Measurements from ENCODE around the gene ARHGAP10.
"Not testable (repeated sequence)": the region's sequence is repeated elsewhere in the genome, so short reads cannot be mapped to it uniquely, and the experiment has no call there.

The ARHGAP10 gene

DNA sequence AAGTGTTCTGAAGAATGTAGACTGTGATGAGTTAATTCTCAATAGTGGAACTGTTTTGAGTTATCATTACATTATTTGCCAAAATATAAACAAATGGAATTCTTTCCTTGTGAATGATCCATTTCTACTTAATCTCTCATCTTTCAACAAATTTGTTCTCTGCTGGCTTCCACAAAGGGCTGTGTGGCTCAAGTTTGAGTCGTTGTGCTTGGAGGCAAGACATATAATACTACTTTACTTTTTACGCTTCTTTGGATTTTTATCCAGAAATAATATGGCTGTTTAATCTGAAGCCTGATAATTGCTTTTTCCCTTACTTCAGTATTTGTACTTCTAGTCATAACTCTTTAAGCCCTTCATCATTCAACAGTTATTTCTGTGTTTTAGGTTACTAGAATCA lies 169.5 kb downstream of the ARHGAP10 start:
- peaks cover 0 to 38% (median 3%) of the 10 kb centered on the region in 4 donors for H3K4me1 ChIP-seq
- intact Hi-C loops (cut with DNase I; ENCODE audit: low total_unique reads), result no loop called here
- H3K27ac ChIP-seq, result no peak overlapping the region
- no peaks in the 10 kb centered on the region for H3K27me3 ChIP-seq
- DNase-seq, result no peak
- TF ChIP-seq, protein P1, sequence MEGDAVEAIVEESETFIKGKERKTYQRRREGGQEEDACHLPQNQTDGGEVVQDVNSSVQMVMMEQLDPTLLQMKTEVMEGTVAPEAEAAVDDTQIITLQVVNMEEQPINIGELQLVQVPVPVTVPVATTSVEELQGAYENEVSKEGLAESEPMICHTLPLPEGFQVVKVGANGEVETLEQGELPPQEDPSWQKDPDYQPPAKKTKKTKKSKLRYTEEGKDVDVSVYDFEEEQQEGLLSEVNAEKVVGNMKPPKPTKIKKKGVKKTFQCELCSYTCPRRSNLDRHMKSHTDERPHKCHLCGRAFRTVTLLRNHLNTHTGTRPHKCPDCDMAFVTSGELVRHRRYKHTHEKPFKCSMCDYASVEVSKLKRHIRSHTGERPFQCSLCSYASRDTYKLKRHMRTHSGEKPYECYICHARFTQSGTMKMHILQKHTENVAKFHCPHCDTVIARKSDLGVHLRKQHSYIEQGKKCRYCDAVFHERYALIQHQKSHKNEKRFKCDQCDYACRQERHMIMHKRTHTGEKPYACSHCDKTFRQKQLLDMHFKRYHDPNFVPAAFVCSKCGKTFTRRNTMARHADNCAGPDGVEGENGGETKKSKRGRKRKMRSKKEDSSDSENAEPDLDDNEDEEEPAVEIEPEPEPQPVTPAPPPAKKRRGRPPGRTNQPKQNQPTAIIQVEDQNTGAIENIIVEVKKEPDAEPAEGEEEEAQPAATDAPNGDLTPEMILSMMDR (IDR thresholded peaks at IDR 0.05), result no peak
- peaks cover 24 to 28% (median 24%) of the 10 kb centered on the region in 3 donors for H3K36me3 ChIP-seq
- H3K9me3 ChIP-seq, result no peaks in the 10 kb centered on the region
- H3K4me3 ChIP-seq, result no peak overlapping the region

DNA sequence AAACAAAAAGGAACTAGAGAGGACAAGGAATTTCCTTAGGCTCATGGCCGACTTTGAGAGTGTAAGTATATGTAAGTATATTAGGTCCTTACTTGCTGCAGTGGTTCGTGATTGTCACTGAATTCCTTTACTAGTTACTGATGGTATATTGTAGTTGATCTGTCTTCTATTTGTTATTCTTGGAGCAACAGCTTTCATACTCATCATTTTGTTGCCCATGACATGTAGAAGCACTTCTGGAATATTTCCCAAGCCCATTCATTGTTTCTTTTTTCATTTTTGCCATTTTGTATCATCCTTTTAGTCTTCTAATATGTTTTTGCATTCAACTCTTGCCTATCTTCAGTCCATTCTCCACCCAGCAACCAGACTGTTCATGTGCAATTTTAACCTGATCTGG lies 170.0 kb downstream of the ARHGAP10 start:
- intact Hi-C loops (cut with DNase I; ENCODE audit: low total_unique reads), result no loop called here
- H3K4me1 ChIP-seq, result peaks cover 0 to 38% (median 3%) of the 10 kb centered on the region in 4 donors
- H3K27ac ChIP-seq, result no peak overlapping the region
- no peaks in the 10 kb centered on the region for H3K9me3 ChIP-seq
- H3K27me3 ChIP-seq, result no peaks in the 10 kb centered on the region
- no peak overlapping the region for H3K4me3 ChIP-seq
- TF ChIP-seq, protein P1 (IDR thresholded peaks at IDR 0.05), result no peak
- no peak for DNase-seq
- peaks cover 27 to 29% (median 29%) of the 10 kb centered on the region in 3 donors for H3K36me3 ChIP-seq

DNA sequence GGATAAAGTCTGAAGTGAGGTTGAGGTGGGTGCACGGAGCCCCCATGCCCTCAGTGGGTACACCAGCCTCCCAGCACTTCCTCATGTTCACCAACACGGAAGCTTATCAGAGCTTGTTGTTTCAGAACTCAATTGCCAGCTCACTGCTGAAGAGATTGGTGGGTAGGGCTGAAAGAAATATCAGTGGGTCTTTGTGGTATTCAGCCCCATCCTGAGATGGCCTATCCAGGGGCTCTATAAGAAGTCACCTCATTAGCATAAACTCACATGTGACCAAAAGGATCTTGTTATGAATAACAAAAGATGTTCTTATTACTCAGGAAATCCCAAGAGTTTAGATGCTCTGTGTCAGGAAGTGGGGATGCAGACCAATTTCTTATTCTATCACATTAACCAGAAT lies 177.3 kb downstream of the ARHGAP10 start:
- H3K9me3 ChIP-seq, result no peaks in the 10 kb centered on the region
- intact Hi-C loops (cut with DNase I; ENCODE audit: low total_unique reads), result no loop called here
- H3K27ac ChIP-seq, result no peak overlapping the region
- TF ChIP-seq, protein P1 (IDR thresholded peaks at IDR 0.05), result no peak
- H3K36me3 ChIP-seq, result peaks cover 51 to 55% (median 52%) of the 10 kb centered on the region in 3 donors
- no peaks in the 10 kb centered on the region for H3K27me3 ChIP-seq
- H3K4me3 ChIP-seq, result no peak overlapping the region
- no peak for DNase-seq
- H3K4me1 ChIP-seq, result no peaks in the 10 kb centered on the region

DNA sequence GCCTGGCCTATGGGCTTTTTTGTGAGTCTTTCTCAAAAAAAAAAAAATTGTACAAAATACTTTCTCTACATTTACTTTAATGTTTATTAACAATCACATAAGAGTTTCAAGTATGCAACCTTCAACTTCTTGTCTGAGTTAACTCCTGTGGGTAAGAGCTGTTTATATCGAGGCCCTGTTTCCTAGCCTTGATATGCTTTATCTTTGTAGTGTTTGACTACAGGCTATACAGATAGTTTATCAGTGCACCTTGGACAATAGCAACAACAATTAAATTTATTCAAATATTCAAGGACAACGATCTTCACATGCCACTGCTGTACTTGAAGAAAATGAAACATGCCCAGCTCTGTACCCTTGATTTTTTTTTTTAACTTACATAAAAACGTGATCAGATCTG lies 178.4 kb downstream of the ARHGAP10 start:
- no peaks in the 10 kb centered on the region for H3K9me3 ChIP-seq
- TF ChIP-seq, protein P1 (IDR thresholded peaks at IDR 0.05), result no peak
- peaks cover 55 to 59% (median 59%) of the 10 kb centered on the region in 3 donors for H3K36me3 ChIP-seq
- no peaks in the 10 kb centered on the region for H3K27me3 ChIP-seq
- DNase-seq, result no peak
- H3K4me1 ChIP-seq, result peaks cover 0 to 5% (median 0%) of the 10 kb centered on the region in 4 donors
- H3K27ac ChIP-seq, result no peak overlapping the region
- intact Hi-C loops (cut with DNase I; ENCODE audit: low total_unique reads), result no loop called here
- H3K4me3 ChIP-seq, result no peak overlapping the region

DNA sequence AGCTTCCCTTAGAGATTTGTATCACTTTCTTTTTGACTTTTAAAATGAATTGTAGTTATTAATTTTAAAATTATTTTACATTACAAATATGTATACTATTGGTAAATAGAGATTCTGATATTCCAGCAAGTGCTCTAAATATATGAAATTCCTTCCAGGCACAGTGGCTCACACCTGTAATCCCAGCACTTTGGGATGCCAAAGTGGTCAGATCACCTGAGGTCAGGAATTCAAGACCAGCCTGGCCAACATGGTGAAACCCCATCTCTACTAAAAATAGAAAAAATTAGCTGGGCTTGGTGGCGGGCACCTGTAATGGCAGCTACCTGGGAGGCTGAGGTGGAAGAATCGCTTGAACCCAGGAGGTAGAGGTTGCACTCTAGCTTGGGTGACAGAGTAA lies 180.2 kb downstream of the ARHGAP10 start:
- H3K27ac ChIP-seq; H3K27me3 ChIP-seq; H3K4me3 ChIP-seq; H3K9me3 ChIP-seq; intact Hi-C loops (cut with DNase I; ENCODE audit: low total_unique reads); DNase-seq: not testable (repeated sequence)
- H3K36me3 ChIP-seq, result peaks cover 46 to 59% (median 53%) of the 10 kb centered on the region in 3 donors
- peaks cover 0 to 23% (median 12%) of the 10 kb centered on the region in 4 donors for H3K4me1 ChIP-seq

DNA sequence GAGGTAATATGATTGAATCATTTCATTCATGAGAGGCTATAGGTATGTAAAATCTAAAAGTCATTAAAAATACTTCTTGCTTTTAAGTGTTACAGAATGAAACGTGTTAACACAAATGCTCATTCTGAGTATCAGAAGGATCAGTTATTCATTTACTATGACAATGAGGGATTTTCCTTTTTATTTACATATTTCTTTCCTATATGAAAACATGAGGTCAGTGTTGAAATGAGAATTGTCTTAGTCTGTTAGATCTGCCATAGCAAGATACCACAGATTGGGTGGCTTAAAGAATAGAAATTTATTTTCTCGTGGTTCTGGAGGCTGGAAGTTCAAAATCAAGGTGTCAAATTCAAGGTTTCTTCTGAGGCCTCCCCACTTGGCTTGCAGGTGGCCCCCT lies 181.2 kb downstream of the ARHGAP10 start:
- H3K27ac ChIP-seq, result no peak overlapping the region
- intact Hi-C loops (cut with DNase I; ENCODE audit: low total_unique reads), result no loop called here
- peaks cover 38 to 49% (median 43%) of the 10 kb centered on the region in 3 donors for H3K36me3 ChIP-seq
- H3K4me1 ChIP-seq, result peaks cover 0 to 25% (median 12%) of the 10 kb centered on the region in 4 donors
- no peak overlapping the region for H3K4me3 ChIP-seq
- TF ChIP-seq, protein P1 (IDR thresholded peaks at IDR 0.05), result no peak
- H3K9me3 ChIP-seq, result no peaks in the 10 kb centered on the region
- no peaks in the 10 kb centered on the region for H3K27me3 ChIP-seq
- no peak for DNase-seq

All from tibial artery (tissue), 4 donors.